OCI-LY3 (cell line): ENCODE results near the gene HAVCR1.
A peak's percentile ranks its signal among the peaks of the same experiment; 100 is the strongest.
"Not testable (repeated sequence)": the region's sequence is repeated elsewhere in the genome, so short reads cannot be mapped to it uniquely, and the experiment has no call there.

ENCODE experiments used
- H2AFZ ChIP-seq: fragments of 200-600, 300-600 bp; shearing (Covaris generic); 2 replicates; pipeline ENCODE4 v1.6.0; 2014; ENCODE audit warnings: antibody characterized with exemption, low read depth, low read length
- H3K27ac ChIP-seq: fragments of 200-600, 300-600 bp; sonication (generic); 2 replicates; pipeline ENCODE4 v1.5.1; 2014; ENCODE audit warnings: mild to moderate bottlenecking, low read length, moderate library complexity, mixed read lengths
- H3K27me3 ChIP-seq: fragments of 200-600, 300-600 bp; sonication (generic); 2 replicates; pipeline ENCODE4 v1.6.1; 2014; ENCODE audit warnings: low read depth, low read length, mixed read lengths
- H3K36me3 ChIP-seq: fragments of 200-600, 300-600 bp; sonication (generic); replicated peaks from 2 replicates; pipeline ENCODE3; 2014; ENCODE audit warnings: low read depth, low read length, mixed read lengths
- H3K4me1 ChIP-seq: fragments of 300-600, 200-600 bp; sonication (generic); 2 replicates; pipeline ENCODE4 v1.6.1; 2014; ENCODE audit warnings: low read length, mixed read lengths
- H3K4me2 ChIP-seq: fragments of 200-600, 300-600 bp; sonication (generic); 2 replicates; pipeline ENCODE4 v1.6.1; 2014; ENCODE audit warnings: low read length, mixed read lengths
- H3K4me3 ChIP-seq: fragments of 300-600, 200-600 bp; sonication (generic); 2 replicates; pipeline ENCODE4 v1.5.1; 2014; ENCODE audit warnings: antibody characterized with exemption, mild to moderate bottlenecking, low read length, moderate library complexity
- H3K79me2 ChIP-seq: fragments of 300-600, 200-600 bp; shearing (Covaris generic); 2 replicates; pipeline ENCODE4 v1.6.1; 2014; ENCODE audit warnings: mild to moderate bottlenecking, low read length, mixed read lengths
- H3K9ac ChIP-seq: fragments of 300-600, 200-600 bp; shearing (Covaris generic); 2 replicates; pipeline ENCODE4 v1.6.0; 2014; ENCODE audit warnings: mild to moderate bottlenecking, low read length, moderate library complexity
- H3K9me3 ChIP-seq: fragments of 200-600, 300-600 bp; shearing (Covaris generic); 2 replicates; pipeline ENCODE4 v1.6.1; 2014; ENCODE audit warnings: low read length, mixed read lengths; ENCODE audit not compliant: insufficient read depth
- H4K20me1 ChIP-seq: fragments of 200-600, 300-600 bp; sonication (generic); 2 replicates; pipeline ENCODE4 v1.6.1; 2016; ENCODE audit warnings: low read length, mixed read lengths; ENCODE audit not compliant: insufficient read depth
- EZH2phosphoT487 ChIP-seq: fragments of 200-600 bp; shearing (Covaris generic); IDR thresholded peaks from 2 replicates; pipeline ENCODE4 v1.6.1; 2018; ENCODE audit warnings: antibody characterized with exemption, mixed run types, low read depth
- TF ChIP-seq, protein P1 (sequence below): fragments of 200-600, 300-600 bp; sonication (generic); IDR thresholded peaks from 2 replicates; pipeline ENCODE4 v1.5.1; 2014; ENCODE audit warnings: antibody characterized with exemption, low read length, low read depth

The HAVCR1 gene

GRCh38 chr5:157030692-157031091 is 28.2 kb downstream of the HAVCR1 start:
- Histone ChIP-seq H3K27ac (no peak overlapping the region), H3K4me1 (no peaks in the 10 kb centered on the region), H3K4me3 (no peak overlapping the region), H3K4me2 (no peak overlapping the region), H3K79me2 (no peaks in the 10 kb centered on the region), H3K9ac (no peak overlapping the region), H3K27me3 (no peaks in the 10 kb centered on the region), H4K20me1 (no peaks in the 10 kb centered on the region), H3K9me3 (no peaks in the 10 kb centered on the region), H3K36me3 (no peaks in the 10 kb centered on the region), H2AFZ (no peak overlapping the region)
- TF ChIP-seq, protein P1, sequence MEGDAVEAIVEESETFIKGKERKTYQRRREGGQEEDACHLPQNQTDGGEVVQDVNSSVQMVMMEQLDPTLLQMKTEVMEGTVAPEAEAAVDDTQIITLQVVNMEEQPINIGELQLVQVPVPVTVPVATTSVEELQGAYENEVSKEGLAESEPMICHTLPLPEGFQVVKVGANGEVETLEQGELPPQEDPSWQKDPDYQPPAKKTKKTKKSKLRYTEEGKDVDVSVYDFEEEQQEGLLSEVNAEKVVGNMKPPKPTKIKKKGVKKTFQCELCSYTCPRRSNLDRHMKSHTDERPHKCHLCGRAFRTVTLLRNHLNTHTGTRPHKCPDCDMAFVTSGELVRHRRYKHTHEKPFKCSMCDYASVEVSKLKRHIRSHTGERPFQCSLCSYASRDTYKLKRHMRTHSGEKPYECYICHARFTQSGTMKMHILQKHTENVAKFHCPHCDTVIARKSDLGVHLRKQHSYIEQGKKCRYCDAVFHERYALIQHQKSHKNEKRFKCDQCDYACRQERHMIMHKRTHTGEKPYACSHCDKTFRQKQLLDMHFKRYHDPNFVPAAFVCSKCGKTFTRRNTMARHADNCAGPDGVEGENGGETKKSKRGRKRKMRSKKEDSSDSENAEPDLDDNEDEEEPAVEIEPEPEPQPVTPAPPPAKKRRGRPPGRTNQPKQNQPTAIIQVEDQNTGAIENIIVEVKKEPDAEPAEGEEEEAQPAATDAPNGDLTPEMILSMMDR = no peak
- TF ChIP-seq EZH2phosphoT487 = no peak

- Histone ChIP-seq H3K4me1 (no peaks in the 10 kb centered on the region), H3K9ac (no peak overlapping the region), H3K36me3 (no peaks in the 10 kb centered on the region), H2AFZ (no peak overlapping the region), H3K4me2 (no peak overlapping the region), H4K20me1 (no peaks in the 10 kb centered on the region), H3K9me3 (no peaks in the 10 kb centered on the region), H3K4me3 (no peak overlapping the region), H3K79me2 (no peaks in the 10 kb centered on the region), H3K27ac (no peak overlapping the region), H3K27me3 (no peaks in the 10 kb centered on the region)
- TF ChIP-seq EZH2phosphoT487 = no peak
- TF ChIP-seq, protein P1 = no peak
Measured at GRCh38 chr5:157029457-157029856, 29.5 kb downstream of the HAVCR1 start.

- not testable (repeated sequence) for H3K79me2 ChIP-seq, H3K4me3 ChIP-seq, H3K9me3 ChIP-seq, H3K9ac ChIP-seq, H3K4me2 ChIP-seq, H3K27me3 ChIP-seq, H3K27ac ChIP-seq, H2AFZ ChIP-seq, H3K4me1 ChIP-seq, H3K36me3 ChIP-seq, H4K20me1 ChIP-seq
Measured at GRCh38 chr5:157027663-157028062, 31.3 kb downstream of the HAVCR1 start.

DNA sequence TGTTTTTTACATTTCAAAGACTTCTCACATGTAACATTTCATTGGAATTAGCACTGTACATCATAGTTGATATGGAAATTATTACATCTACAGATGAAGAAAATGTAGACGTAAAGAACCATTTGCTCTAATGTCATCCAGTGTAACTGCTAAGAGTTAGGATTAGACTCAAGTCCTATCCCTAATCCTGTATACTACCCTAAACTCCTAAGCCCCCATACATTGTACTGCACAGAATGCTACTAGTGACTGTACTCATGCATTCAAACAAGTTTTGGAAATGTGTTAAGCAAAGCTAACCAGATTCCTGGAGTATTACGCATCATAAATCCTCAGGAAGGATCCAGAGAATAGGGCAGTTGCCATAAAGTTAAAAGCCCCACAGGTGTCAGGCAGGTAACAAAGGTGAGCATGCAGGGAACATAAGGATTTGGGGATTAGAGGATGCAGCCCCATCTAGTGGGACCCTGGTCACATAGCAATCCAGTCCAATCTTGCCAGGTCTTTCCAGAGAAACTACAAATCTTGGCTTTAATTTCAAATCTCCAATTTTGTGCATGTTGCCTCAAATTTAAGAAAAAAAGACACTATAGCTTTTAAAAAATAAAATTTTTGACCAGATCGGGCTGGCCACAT is 32.0 kb downstream of the HAVCR1 start:
- Histone ChIP-seq H3K9ac (no peak overlapping the region), H3K4me2 (no peak overlapping the region), H3K27ac (no peak overlapping the region), H3K9me3 (no peaks in the 10 kb centered on the region), H3K36me3 (no peaks in the 10 kb centered on the region), H3K4me1 (no peaks in the 10 kb centered on the region), H3K4me3 (no peak overlapping the region), H4K20me1 (no peaks in the 10 kb centered on the region), H3K79me2 (no peaks in the 10 kb centered on the region), H2AFZ (no peak overlapping the region), H3K27me3 (no peaks in the 10 kb centered on the region)
- no peak for TF ChIP-seq EZH2phosphoT487
- TF ChIP-seq, protein P1 = peak; percentile 61
